ENCODE data around the gene NTN4.

DNA sequence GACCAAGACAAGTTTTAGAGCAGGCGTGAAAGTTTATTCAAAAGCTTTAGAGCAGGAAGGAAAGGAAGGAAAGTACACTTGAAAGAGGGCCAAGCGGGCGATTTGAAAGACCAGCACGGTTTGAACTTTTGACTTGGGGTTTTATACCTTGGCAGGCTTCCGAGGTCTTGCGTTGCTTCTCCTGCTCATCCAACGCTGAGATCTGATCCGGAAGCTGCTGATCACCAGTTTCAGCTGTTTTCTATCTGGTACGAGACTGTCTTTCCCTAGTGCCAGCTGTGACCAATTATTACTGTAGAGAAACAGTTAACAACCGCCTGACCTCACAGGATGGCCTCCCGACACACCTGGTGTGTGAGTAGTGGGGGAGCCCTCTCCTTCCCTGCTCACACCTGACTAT is 47.6 kb upstream of the NTN4 start:
- no peak for TF ChIP-seq POLR2A (IDR thresholded peaks at IDR 0.05)
- TF ChIP-seq, protein P1, sequence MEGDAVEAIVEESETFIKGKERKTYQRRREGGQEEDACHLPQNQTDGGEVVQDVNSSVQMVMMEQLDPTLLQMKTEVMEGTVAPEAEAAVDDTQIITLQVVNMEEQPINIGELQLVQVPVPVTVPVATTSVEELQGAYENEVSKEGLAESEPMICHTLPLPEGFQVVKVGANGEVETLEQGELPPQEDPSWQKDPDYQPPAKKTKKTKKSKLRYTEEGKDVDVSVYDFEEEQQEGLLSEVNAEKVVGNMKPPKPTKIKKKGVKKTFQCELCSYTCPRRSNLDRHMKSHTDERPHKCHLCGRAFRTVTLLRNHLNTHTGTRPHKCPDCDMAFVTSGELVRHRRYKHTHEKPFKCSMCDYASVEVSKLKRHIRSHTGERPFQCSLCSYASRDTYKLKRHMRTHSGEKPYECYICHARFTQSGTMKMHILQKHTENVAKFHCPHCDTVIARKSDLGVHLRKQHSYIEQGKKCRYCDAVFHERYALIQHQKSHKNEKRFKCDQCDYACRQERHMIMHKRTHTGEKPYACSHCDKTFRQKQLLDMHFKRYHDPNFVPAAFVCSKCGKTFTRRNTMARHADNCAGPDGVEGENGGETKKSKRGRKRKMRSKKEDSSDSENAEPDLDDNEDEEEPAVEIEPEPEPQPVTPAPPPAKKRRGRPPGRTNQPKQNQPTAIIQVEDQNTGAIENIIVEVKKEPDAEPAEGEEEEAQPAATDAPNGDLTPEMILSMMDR (IDR thresholded peaks at IDR 0.05), result no peak
- no peak for TF ChIP-seq EP300 (IDR thresholded peaks at IDR 0.05)
